ENCODE data around the gene KHDRBS1. TPM values are rescaled to one million over a fixed set of nuclear protein-coding genes. Genes with fewer than 3 reads are reported as not detected.

Gene KHDRBS1
- total and polyA plus RNA-seq, 12 donors, result 33.2 to 78.3 (median 66.5) TPM

GRCh38 chr1:32066489-32066873 lies 52.8 kb downstream of the KHDRBS1 start:
- Histone ChIP-seq H3K4me1 (peaks cover 8 to 44% (median 29%) of the 10 kb centered on the region in 9 donors), H3K4me3 (peak overlapping the region in 1 of 10 donors; percentile 3), H3K36me3 (peaks cover 0 to 12% (median 0%) of the 10 kb centered on the region in 9 donors), H3K9me3 (no peaks in the 10 kb centered on the region), H3K27me3 (no peaks in the 10 kb centered on the region), H3K27ac (peak overlapping the region in 7 of 10 donors; percentile 2 to 59 (median 30))
- no peak for TF ChIP-seq CTCF (IDR thresholded peaks at IDR 0.05)
- DNase-seq, result peak in 1 of 2 donors; percentile 76
- intact Hi-C loops (cut with DNase I), result loop anchor here in 3 of 10 donors (10.0 kb wide), 3 partner anchors 52 to 282 kb away; partner anchors contain the start of gene KHDRBS1 (in 2 of the 3)
- peak; percentile 26 to 73 (median 64) for ATAC-seq
- 18 to 25% methylated on average over 4 of the region's 4 CpGs for WGBS, 2 donors

- Histone ChIP-seq H3K36me3 (peaks cover 0 to 7% (median 0%) of the 10 kb centered on the region in 9 donors), H3K27ac (no peak overlapping the region), H3K4me3 (no peak overlapping the region), H3K9me3 (no peaks in the 10 kb centered on the region), H3K27me3 (no peaks in the 10 kb centered on the region), H3K4me1 (peaks cover 7 to 59% (median 28%) of the 10 kb centered on the region in 9 donors)
- ATAC-seq, result no peak
- no peak for TF ChIP-seq CTCF (IDR thresholded peaks at IDR 0.05)
- WGBS, 2 donors, result 74 to 77% methylated on average over 5 of the region's 5 CpGs
- DNase-seq, result no peak
- intact Hi-C loops (cut with DNase I), result loop anchor here in 3 of 10 donors (10.0 kb wide), 3 partner anchors 54 to 284 kb away; partner anchors contain the start of gene KHDRBS1 (in 2 of the 3)
Measured at GRCh38 chr1:32068957-32069588, 55.4 kb downstream of the KHDRBS1 start.

GRCh38 chr1:32071758-32072621 lies 58.3 kb downstream of the KHDRBS1 start:
- intact Hi-C loops (cut with DNase I), result loop anchor here in 3 of 10 donors (2.0 to 5.0 kb wide), 3 partner anchors 35 to 60 kb away; partner anchors contain the start of genes KPNA6 (in 3 of the 3) and KHDRBS1 (in 1 of the 3)
- peak overlapping the region; percentile 3 to 95 (median 89) for H3K27ac ChIP-seq
- H3K4me3 ChIP-seq, result peak overlapping the region; percentile 53 to 83 (median 67)
- H3K36me3 ChIP-seq, result peaks cover 0 to 23% (median 10%) of the 10 kb centered on the region in 9 donors
- H3K27me3 ChIP-seq, result no peaks in the 10 kb centered on the region
- H3K9me3 ChIP-seq, result no peaks in the 10 kb centered on the region
- 14% methylated on average over 14 of the region's 14 CpGs for WGBS, 2 donors
- H3K4me1 ChIP-seq, result peaks cover 5 to 66% (median 22%) of the 10 kb centered on the region in 9 donors
- TF ChIP-seq CTCF (IDR thresholded peaks at IDR 0.05), result no peak
- ATAC-seq (no peak), DNase-seq (no peak)
